ENCODE measurements around the gene VOPP1. TPM values are rescaled to one million over a fixed set of nuclear protein-coding genes. Genes with fewer than 3 reads are reported as not detected.

The VOPP1 gene
- total RNA-seq, 4 donors from 2014 or later: 22.1 to 79.2 (median 73.9) TPM

DNA sequence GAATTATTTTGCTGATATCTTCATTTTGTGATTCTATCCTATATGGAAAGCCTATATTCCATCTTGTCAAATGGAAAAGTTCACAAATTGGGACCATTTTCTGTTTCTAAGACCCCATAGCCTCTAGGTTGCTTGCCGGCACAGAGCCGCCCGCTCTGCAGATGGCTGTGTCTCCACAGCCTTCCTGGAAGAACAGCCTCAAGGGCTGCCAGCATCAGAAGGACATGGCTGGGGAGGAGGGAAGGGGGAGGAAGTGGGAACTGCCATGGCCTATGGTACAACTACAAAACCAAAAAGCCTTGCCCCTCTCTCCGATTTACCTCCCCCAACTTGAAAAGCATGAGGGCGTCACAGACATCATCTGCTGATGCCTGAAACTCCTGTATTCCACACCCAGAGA lies 131.3 kb downstream of the VOPP1 start:
- H3K27me3 ChIP-seq: no peaks in the 10 kb centered on the region
- no peak overlapping the region for H3K4me3 ChIP-seq
- in situ Hi-C loops (cut with MboI; ENCODE audit: low pct_ligation_motif_present in 1 of 4, low pct_unique_long_range_greater_than_20kb in 1 of 4, low sequenced_read_pairs in 3 of 4): no loop called here
- intact Hi-C loops (cut with DNase I; ENCODE audit: low total_unique reads): no loop called here
- TF ChIP-seq CTCF (IDR thresholded peaks at IDR 0.05): no peak
- TF ChIP-seq POLR2A (IDR thresholded peaks at IDR 0.05): no peak
- TF ChIP-seq EP300 (IDR thresholded peaks at IDR 0.05; ENCODE audit: low read depth): no peak
- no peak for TF ChIP-seq POLR2AphosphoS5 (IDR thresholded peaks at IDR 0.05)
- peaks cover 0 to 4% (median 0%) of the 10 kb centered on the region in 4 donors for H3K4me1 ChIP-seq
- no peak overlapping the region for H3K27ac ChIP-seq
- 100% methylated on average over 3 to 5 of the region's 5 CpGs for WGBS, 2 donors (ENCODE audit: low coverage in 1 of 2)
- no peaks in the 10 kb centered on the region for H3K36me3 ChIP-seq
- H3K9me3 ChIP-seq: no peaks in the 10 kb centered on the region
- no peak for DNase-seq

- TF ChIP-seq EP300 (IDR thresholded peaks at IDR 0.05; ENCODE audit: low read depth) (no peak), POLR2A (IDR thresholded peaks at IDR 0.05) (no peak), CTCF (IDR thresholded peaks at IDR 0.05) (no peak), POLR2AphosphoS5 (IDR thresholded peaks at IDR 0.05) (no peak)
- intact Hi-C loops (cut with DNase I; ENCODE audit: low total_unique reads) (no loop called here), in situ Hi-C loops (cut with MboI; ENCODE audit: low pct_ligation_motif_present in 1 of 4, low pct_unique_long_range_greater_than_20kb in 1 of 4, low sequenced_read_pairs in 3 of 4) (no loop called here)
- H3K27ac ChIP-seq: no peak overlapping the region
- H3K27me3 ChIP-seq: no peaks in the 10 kb centered on the region
- H3K9me3 ChIP-seq: no peaks in the 10 kb centered on the region
- DNase-seq: no peak
- peaks cover 0 to 4% (median 0%) of the 10 kb centered on the region in 4 donors for H3K4me1 ChIP-seq
- no peak overlapping the region for H3K4me3 ChIP-seq
- WGBS, 2 donors (ENCODE audit: low coverage in 1 of 2): 85% methylated on average over 13 of the region's 13 CpGs; no CpG with 5 or more reads in 1 of the 2 donors
- H3K36me3 ChIP-seq: no peaks in the 10 kb centered on the region
Measured at GRCh38 chr7:55440040-55440690, 132.1 kb downstream of the VOPP1 start.

GRCh38 chr7:55439627-55440026 lies 132.7 kb downstream of the VOPP1 start:
- 69% methylated on average over 10 of the region's 10 CpGs; no CpG with 5 or more reads in 1 of the 2 donors for WGBS, 2 donors (ENCODE audit: low coverage in 1 of 2)
- Histone ChIP-seq H3K36me3 (no peaks in the 10 kb centered on the region), H3K4me1 (peaks cover 0 to 4% (median 0%) of the 10 kb centered on the region in 4 donors), H3K9me3 (no peaks in the 10 kb centered on the region), H3K27ac (no peak overlapping the region), H3K4me3 (no peak overlapping the region), H3K27me3 (no peaks in the 10 kb centered on the region)
- intact Hi-C loops (cut with DNase I; ENCODE audit: low total_unique reads) (no loop called here), in situ Hi-C loops (cut with MboI; ENCODE audit: low pct_ligation_motif_present in 1 of 4, low pct_unique_long_range_greater_than_20kb in 1 of 4, low sequenced_read_pairs in 3 of 4) (loop anchor here in 1 of 4 donors (10.0 kb wide), 1 partner anchor 155 kb away; no protein-coding TSS in a partner anchor)
- TF ChIP-seq POLR2A (IDR thresholded peaks at IDR 0.05): no peak
- TF ChIP-seq CTCF (IDR thresholded peaks at IDR 0.05): no peak
- no peak for TF ChIP-seq EP300 (IDR thresholded peaks at IDR 0.05; ENCODE audit: low read depth)
- TF ChIP-seq POLR2AphosphoS5 (IDR thresholded peaks at IDR 0.05): no peak
- DNase-seq: no peak

- Histone ChIP-seq H3K4me1 (peaks cover 0 to 4% (median 0%) of the 10 kb centered on the region in 4 donors), H3K4me3 (no peak overlapping the region), H3K27me3 (no peaks in the 10 kb centered on the region), H3K27ac (no peak overlapping the region), H3K9me3 (no peaks in the 10 kb centered on the region), H3K36me3 (no peaks in the 10 kb centered on the region)
- 53 to 87% methylated on average over 3 to 19 of the region's 19 CpGs for WGBS, 2 donors (ENCODE audit: low coverage in 1 of 2)
- in situ Hi-C loops (cut with MboI; ENCODE audit: low pct_ligation_motif_present in 1 of 4, low pct_unique_long_range_greater_than_20kb in 1 of 4, low sequenced_read_pairs in 3 of 4) (loop anchor here in 1 of 4 donors (10.0 kb wide), 1 partner anchor 156 kb away; no protein-coding TSS in a partner anchor), intact Hi-C loops (cut with DNase I; ENCODE audit: low total_unique reads) (no loop called here)
- TF ChIP-seq EP300 (IDR thresholded peaks at IDR 0.05; ENCODE audit: low read depth): no peak
- no peak for TF ChIP-seq CTCF (IDR thresholded peaks at IDR 0.05)
- TF ChIP-seq POLR2A (IDR thresholded peaks at IDR 0.05): no peak
- TF ChIP-seq POLR2AphosphoS5 (IDR thresholded peaks at IDR 0.05): no peak
- peak; percentile 79 for DNase-seq
Measured at GRCh38 chr7:55438757-55439525, 133.4 kb downstream of the VOPP1 start.

All from transverse colon (tissue), 4 donors.